Spleen (tissue), 7 donors: ENCODE results near the gene WDR64.

ENCODE experiments used
- POLR2A ChIP-seq, 3 donors: fragments of 450-650 bp; IDR thresholded peaks; one replicate each; pipeline ENCODE4 v1.5.1; 2017; ENCODE audit warnings: antibody characterized with exemption in 3 of 3, mild to moderate bottlenecking in 1 of 3
- TF ChIP-seq, protein P1 (sequence below), 11 experiments: fragments of 200-600 bp in 7 of 11; fragments of 450-650 bp in 4 of 11; sonication (generic) in 4 of 11; IDR thresholded peaks in 8 of 11; conservative IDR thresholded peaks in 3 of 11; 1 replicate in 7 of 11; 2 replicates in 4 of 11; pipeline versions ENCODE4 v1.4.0 to v1.8.0; 2016 to 2021; ENCODE audit warnings: antibody characterized with exemption in 11 of 11, inconsistent platforms in 4 of 11, mild to moderate bottlenecking in 1 of 11
- donor health status: DM: no; HTN: no; CAD: no; lungs with moderate emphysema.
- donor health status: DM: no; HTN: no; CAD: no.
- donor health status: DM: no; HTN: no; CAD: no.

DNA sequence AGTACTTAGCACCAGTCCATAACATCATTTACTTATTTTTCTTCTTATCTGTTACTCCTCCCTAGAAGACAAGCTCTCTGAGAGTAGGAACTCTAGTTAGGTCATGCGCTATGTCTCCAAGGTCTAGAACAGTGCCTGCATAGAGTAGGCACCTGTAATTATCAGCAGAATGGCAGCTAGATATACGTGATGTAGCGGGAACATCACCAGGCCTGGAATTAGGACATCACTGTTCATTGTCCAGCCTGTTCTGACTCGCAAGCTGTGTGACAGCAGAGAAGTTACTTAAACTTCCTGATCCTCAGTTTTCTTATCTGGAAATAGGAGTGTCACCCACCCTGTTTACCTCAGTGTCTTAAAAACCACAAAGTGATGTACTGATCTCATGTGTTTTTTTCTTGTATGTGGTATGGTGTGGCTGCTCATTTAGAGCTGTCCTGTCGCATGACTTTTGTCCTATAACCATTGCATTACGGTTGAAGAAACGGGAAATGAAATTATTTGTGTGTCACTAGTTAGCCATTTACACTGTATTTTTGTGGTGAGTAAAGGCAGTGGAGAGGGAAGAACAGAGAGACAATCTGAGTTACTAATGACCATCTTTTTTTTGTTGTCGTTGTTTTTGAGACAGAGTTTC is 158.8 kb downstream of the WDR64 start:
- TF ChIP-seq, protein P1, sequence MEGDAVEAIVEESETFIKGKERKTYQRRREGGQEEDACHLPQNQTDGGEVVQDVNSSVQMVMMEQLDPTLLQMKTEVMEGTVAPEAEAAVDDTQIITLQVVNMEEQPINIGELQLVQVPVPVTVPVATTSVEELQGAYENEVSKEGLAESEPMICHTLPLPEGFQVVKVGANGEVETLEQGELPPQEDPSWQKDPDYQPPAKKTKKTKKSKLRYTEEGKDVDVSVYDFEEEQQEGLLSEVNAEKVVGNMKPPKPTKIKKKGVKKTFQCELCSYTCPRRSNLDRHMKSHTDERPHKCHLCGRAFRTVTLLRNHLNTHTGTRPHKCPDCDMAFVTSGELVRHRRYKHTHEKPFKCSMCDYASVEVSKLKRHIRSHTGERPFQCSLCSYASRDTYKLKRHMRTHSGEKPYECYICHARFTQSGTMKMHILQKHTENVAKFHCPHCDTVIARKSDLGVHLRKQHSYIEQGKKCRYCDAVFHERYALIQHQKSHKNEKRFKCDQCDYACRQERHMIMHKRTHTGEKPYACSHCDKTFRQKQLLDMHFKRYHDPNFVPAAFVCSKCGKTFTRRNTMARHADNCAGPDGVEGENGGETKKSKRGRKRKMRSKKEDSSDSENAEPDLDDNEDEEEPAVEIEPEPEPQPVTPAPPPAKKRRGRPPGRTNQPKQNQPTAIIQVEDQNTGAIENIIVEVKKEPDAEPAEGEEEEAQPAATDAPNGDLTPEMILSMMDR (IDR thresholded peaks at IDR 0.05 in 8 of 11, conservative IDR thresholded peaks at IDR 0.05 in 3 of 11), result no peak
- TF ChIP-seq POLR2A (IDR thresholded peaks at IDR 0.05), result no peak
